Upper lobe of left lung (tissue), 4 donors: ENCODE measurements around the gene BBS1.

Experiments
- CTCF ChIP-seq, 6 experiments: fragments of 450-650 bp in 4 of 6; fragments of 200-600 bp in 2 of 6; sonication (generic) in 2 of 6; IDR thresholded peaks; one replicate each; pipeline ENCODE4 v1.5.1; 2016 to 2019; ENCODE audit warnings: antibody characterized with exemption in 6 of 6
- POLR2A ChIP-seq, 4 donors: fragments of 450-650 bp; IDR thresholded peaks; one replicate each; pipeline ENCODE4 v1.5.1; 2016 to 2017; ENCODE audit warnings: antibody characterized with exemption in 4 of 4, mild to moderate bottlenecking in 2 of 4
- POLR2AphosphoS5 ChIP-seq, 2 donors: sonication (generic); formaldehyde crosslinking; IDR thresholded peaks; one replicate each; pipeline ENCODE4 v1.5.1; 2017; ENCODE audit warnings: antibody characterized with exemption in 2 of 2

- TF ChIP-seq CTCF (IDR thresholded peaks at IDR 0.05), result peak; percentile 43 to 92 (median 62)
- TF ChIP-seq POLR2A (IDR thresholded peaks at IDR 0.05), result no peak
- no peak for TF ChIP-seq POLR2AphosphoS5 (IDR thresholded peaks at IDR 0.05)
Observed at GRCh38 chr11:66467034-66467659, 43.3 kb upstream of the BBS1 start.
